HuH-7.5 (cell line): Measurements from ENCODE around the gene TMEM181.

ENCODE experiments used
- DNase-seq: peaks from one replicate; pipeline ENCODE4 v3.0.0; 2011; ENCODE audit warnings: low spot score

The TMEM181 gene

GRCh38 chr6:158564243-158565121 lies 4.6 kb downstream of the TMEM181 start:
- DNase-seq = no peak

- no peak for DNase-seq
Observed at GRCh38 chr6:158565122-158565429, 5.2 kb downstream of the TMEM181 start.

- no peak for DNase-seq
Observed at GRCh38 chr6:158565482-158566040, 5.7 kb downstream of the TMEM181 start.

- DNase-seq = no peak
Observed at GRCh38 chr6:158566207-158566818, 6.4 kb downstream of the TMEM181 start.

GRCh38 chr6:158567152-158567551 lies 7.3 kb downstream of the TMEM181 start:
- DNase-seq = no peak

GRCh38 chr6:158567871-158568401 lies 8.0 kb downstream of the TMEM181 start:
- DNase-seq = no peak

- DNase-seq = no peak
Observed at GRCh38 chr6:158568549-158568948, 8.7 kb downstream of the TMEM181 start.

- no peak for DNase-seq
Observed at GRCh38 chr6:158569036-158569435, 9.1 kb downstream of the TMEM181 start.

GRCh38 chr6:158570681-158570962 lies 10.7 kb downstream of the TMEM181 start:
- no peak for DNase-seq

GRCh38 chr6:158571826-158572652 lies 12.1 kb downstream of the TMEM181 start:
- peak; percentile 33 for DNase-seq

GRCh38 chr6:158572653-158573541 lies 13.0 kb downstream of the TMEM181 start:
- no peak for DNase-seq

- DNase-seq = no peak
Observed at GRCh38 chr6:158573542-158573931, 13.6 kb downstream of the TMEM181 start.

GRCh38 chr6:158574800-158575199 lies 14.9 kb downstream of the TMEM181 start:
- DNase-seq = no peak

GRCh38 chr6:158575550-158575949 lies 15.7 kb downstream of the TMEM181 start:
- DNase-seq = no peak

GRCh38 chr6:158584236-158584651 lies 24.4 kb downstream of the TMEM181 start:
- DNase-seq = no peak

GRCh38 chr6:158586652-158587051 lies 26.8 kb downstream of the TMEM181 start:
- no peak for DNase-seq

- DNase-seq = no peak
Observed at GRCh38 chr6:158589366-158589765, 29.5 kb downstream of the TMEM181 start.

GRCh38 chr6:158591134-158591809 lies 31.4 kb downstream of the TMEM181 start:
- DNase-seq = no peak

GRCh38 chr6:158591810-158592209 lies 31.9 kb downstream of the TMEM181 start:
- DNase-seq = no peak

- DNase-seq = no peak
Observed at GRCh38 chr6:158593670-158594069, 33.8 kb downstream of the TMEM181 start.

GRCh38 chr6:158595223-158595622 lies 35.3 kb downstream of the TMEM181 start:
- DNase-seq = no peak
